TTC549 (cell line): ENCODE data around the gene WIZ.
"Not testable (repeated sequence)": the region's sequence is repeated elsewhere in the genome, so short reads cannot be mapped to it uniquely, and the experiment has no call there.

Source experiments
- FAIRE-seq: peaks from 2 replicates; lab custom pipeline; 2012; peaks lifted over from hg19 to GRCh38; lab: Jason Lieb, UNC

Gene WIZ

DNA sequence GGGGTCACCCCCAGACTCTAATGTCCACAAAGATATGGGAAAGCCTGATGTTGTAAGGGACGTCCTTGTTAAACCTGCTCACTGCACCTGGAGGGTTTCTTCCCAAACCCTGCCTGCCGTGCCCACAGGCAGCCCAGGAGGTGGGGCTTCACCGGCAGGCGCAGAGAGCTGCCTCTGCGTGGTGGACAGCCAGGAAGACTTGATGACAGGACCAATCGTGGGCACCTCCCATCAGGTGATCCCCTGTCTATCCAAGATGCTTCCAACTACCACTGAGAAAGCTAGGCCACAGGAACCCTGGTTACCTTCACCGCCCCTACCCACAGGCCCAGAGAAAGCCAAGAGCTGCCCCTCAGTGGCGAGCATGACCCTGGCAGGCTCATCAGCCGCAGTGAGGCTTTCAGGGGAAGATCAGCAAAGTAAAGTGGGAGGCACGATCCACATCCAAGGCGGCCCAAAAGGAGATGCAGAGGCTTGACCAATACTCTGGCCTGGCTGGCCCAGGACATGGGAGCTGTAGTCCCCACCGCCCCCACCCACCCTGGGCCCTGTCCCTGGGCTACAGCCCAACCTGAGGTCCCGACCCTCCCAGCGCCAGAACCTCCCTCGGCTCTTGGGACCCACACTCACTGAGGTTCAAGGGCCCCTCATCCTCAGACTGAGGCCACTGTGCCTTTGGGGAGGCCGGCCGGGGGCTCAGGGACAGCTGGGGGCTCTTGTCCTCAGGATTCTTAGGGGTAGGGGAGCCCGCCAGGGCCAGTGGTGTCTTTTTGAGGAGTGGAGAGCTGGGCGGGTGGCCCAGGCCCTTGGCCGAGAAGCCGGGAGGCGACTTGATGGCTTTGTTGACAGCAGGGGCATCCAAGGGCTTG is 20.6 kb downstream of the WIZ start:
- no peak for FAIRE-seq

DNA sequence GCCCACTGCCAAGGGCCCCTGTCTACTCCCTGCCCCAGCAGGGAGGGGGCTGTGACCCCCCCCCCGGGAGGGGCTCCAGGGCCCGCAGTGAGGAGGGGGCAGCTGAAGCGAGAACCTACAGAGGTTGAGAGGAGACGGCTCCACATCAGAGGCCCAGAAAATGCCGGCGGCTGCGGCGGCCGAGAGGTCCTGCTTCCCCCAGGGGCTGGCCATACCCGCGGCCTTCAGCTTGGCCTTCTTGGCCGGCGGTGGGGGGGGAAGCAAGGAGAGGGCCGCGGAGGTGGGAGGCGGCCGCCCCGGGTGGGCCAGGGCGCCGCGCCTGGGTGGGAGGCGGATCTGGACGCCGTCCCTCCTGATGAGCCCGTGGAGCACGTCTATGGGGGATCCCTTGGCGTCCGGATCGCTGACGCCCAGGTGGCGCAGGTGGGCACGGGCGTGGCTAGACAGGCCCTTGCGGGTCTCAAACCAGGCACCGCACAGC is 21.7 kb downstream of the WIZ start:
- no peak for FAIRE-seq

DNA sequence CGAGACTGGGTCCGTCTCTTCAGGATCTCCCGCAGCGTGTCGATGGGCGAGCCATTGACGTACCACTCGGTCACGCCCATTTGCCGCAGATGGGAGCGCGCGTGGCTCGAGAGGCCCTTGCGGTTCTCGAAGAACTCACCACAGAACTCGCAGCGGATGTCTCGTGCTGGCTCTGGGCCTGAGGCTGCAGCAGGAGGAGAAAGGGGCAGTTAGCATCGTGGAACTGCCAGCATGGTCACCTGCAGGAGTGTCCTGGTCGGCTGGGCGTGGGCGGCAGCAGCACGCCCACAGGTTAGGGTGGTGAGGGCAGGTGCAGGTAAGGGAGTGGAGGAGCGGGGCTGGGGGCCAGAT is 22.4 kb downstream of the WIZ start:
- FAIRE-seq, result no peak

DNA sequence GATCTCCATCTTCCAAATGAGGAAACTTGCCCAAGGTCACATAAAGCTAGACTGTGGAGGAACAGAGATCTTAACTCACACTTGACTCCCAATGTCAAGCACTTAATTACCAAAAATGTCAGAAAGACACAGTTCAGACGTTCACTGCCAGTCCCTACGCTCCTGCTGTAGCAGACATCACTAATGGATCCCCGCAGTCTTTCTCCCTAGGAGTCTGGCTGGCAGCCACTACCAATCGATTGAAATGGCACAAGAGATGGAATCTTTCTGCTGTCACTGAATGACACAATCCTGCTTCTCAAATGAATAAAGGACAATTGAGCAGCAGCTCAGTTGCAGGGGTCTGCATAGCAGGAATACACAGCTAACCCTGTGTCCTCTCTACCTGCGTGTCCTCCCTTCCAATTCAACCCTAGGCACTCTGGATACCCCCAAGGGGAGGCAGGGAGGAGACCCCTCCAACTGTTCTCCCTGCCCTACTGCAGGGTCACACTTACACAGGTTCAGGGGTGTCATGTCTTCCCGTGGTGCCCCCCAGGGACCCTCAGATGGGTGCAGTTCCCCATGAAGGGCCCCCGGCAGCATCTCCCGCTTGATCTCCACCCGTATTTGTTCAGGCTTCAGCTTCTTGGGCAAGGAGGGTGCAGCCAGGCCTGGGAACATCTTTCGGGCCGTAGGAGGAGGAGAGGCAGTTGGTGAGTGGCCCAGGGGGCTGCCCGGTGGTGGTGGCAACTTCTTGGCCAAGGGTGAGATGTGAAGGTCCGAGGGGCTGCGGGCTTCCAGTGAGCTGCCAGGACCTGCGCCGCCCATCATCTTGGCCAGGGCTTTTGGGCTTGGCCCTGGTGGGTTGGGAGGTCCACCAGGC is 23.0 kb downstream of the WIZ start:
- FAIRE-seq, result no peak

DNA sequence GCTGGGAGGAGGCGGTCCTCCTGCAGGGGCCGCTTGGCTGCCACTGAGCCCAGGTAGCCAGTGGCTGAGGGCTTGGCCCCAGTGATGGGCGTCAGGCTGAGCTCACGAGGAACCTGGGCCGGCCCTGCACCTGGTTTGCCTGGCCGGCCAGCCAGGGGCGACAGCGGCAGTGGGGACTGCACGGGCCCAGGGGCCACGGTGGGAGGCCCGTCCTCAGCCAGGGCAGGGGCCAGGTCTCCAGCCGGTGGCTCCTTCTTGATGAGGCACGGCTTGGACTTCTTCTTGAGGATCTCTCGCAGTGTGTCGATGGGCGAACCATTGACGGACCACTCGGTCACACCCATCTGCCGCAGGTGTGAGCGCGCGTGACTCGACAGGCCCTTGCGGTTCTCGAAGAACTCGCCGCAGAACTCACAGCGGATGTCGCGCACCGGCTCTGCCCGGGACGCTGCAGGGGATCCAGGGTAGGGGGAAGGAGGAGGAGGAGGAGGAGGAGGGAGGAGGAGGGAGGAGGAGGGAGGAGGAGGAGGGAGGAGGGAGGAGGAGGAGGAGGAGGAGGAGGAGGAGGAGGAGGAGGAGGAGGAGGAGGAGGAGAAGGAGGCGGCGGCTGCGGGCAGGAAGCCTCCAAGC is 24.3 kb downstream of the WIZ start:
- no peak for FAIRE-seq

DNA sequence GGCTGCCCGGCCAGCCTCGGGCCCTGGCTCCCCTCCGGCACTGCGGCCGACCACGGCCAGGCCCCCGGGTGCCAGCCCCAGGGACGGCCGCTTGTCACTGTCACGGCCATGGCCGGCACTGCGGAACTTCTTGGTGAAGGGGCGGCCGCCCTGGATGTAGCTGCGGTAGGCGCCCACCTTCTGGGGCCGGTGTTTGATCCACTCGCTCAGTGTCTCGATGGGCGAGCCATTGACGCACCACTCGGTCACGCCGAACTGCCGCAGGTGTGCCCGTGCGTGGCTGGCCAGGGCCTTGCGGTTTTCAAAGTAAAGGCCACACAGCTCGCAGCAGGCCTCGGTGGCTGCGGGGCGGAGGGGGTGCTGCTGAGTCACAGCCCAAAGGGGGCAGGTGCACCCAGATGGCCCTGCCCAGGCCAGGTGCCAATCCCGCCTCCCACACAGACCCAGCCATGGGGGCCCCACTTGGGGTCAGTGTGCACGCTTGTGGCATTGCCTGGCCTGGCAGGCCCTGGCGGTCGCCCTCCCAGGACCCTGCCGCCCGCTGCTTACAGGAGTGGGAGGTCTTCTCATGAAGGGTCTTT is 25.0 kb downstream of the WIZ start:
- no peak for FAIRE-seq

DNA sequence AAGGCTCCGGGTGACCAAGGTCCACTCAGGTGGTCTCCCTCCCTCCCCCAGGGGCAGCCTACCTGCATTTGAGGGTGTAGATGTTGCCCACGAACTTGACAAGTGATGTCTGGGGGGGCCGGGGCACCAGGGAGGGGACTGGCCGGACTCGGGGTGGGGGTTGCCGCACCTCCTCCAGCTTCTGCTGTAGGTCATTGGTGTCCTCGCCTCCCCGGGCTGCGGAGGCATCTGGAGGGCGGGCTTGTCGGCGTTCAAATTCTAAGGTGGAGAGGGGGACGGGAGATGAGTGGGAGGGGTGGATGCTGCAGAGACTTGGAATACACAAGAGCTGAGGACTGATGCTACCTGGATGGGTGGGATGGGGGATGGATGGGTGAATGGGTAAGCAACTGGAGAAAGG is 25.6 kb downstream of the WIZ start:
- FAIRE-seq, result no peak

DNA sequence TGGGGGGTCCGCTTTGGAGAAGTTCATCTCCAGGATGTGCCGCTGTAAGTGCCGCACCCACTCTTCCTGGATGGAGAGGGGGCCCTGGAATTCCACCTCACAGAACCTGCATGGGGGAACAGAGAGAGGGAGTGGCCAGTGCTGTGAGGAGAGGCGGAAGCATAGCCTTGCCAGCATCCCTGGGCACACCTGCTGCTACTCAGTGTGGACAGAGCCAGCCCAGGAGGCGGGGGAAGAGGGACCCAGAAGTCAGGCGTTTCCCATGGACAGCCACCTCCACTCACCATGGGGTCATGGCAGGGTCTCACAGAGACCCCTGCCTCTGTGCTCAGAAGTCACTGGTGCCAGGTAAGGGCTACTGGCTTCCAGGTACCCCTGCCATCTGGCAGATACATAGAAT is 26.6 kb downstream of the WIZ start:
- FAIRE-seq, result no peak

DNA sequence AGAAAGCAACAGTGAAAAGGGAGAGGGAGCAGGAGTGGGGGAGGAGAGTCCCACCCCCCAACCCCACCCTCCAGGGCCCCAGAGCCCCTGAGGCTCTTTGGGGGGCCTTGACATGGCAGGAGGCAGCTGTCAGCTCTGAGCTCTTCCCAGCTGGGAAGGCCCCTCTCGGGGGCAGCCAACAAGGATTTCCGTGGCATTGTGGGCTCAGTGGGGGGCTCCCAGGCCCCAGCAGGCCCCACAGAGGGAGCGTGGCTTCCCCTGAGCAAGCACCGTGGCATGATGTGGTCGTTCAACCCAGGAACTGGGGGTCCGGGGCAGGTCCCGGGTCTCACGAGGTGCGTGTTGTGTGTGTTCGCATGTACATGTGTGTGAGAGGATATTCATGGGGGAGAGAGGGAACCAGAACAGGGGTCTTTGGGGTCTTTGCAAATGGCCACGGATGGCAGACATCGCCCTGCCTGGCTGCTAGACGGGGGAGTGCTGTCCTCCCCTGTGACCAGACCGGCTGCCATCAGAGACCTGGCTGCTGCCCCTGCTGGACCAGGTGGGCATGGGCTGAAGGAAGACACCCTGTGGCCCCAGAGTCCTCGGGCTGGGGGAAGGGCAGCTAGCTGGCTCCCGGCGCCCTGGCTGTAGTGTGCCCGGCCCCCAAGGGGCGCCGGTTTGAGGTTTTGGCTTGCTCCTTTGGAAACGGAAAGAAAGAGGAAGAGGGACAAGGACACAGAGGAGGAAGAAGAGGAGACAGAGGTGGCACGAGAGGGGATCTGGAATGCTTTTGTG is 27.3 kb downstream of the WIZ start:
- FAIRE-seq, result no peak

DNA sequence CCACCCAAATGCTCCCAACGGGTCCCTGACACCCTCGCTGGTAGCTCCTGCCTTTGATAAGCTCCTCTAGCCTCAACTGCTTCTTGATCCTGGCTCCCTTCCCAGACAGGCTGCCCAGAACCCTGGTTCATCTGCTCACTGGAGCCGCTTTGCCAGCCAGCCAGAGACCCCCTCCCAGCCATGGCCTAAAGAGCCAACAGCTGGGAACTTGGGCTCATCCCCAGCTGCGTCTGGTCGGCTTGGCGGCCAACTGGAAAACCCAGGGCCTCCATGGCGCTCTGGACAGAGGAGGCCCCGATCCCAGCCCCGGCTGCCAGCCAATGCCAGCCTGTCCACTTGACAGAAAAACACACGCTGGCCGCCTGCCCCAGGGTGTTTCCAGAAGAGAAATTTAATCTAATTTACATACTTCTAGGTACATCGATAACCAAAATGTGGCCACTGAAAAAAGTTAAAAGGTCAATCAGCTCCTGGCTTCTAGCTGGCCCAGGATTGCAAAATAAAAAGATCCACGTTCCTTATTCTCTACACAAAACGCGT is 28.0 kb downstream of the WIZ start:
- no peak for FAIRE-seq

DNA sequence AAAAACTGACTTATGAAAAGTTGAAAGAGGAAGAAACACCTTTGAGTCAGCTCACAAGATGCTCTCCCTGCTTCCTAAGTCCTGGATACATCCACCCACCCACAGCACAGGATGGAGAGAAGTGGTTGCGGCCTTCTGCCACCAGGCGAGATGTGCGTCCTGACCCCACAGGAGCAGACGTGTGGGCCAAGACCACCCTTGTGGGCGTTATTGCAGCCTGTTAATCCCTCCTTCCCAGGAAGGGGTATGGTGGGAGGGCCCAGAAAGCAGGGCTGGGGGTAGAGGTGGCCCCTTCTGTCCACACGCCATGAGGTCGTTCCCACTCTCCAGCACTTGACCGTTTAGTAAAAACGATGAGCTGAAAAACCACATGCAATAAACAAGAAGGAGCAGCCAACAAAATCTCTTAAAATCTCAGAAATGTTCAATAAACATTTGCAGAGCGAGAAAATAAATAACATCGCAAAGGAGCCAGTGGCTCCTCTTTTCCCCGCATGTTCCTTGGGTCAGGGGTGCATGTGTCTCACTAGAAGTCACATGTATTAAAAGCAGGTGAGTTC is 28.5 kb downstream of the WIZ start:
- FAIRE-seq, result no peak

DNA sequence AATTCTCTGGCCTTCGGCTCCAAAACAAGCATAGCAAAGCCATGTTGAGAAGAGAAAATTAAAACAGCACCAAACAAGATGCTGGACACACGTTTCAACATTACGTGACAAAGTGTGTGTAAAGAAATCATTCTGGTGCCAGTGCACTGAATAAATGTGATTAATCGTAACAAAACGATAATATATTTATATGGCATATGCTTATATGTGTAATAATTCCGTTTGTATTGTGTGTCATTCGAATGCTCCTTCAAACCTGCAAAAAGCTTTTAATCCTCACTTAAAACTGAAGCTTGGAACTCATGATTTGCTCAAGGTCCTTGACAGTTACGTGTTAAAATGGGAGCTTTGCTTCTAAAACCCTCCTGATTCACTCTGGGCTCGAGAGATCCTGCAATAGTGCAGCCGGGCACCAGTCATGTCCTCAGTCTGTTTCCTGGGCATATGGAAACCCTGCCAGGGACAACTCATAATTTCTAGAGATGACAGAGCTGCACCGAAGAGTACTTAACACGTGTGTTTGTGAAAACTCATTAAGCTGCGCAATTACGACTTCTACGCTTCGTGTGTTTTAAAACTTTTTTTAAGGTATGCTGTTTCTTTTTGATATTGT is 30.2 kb downstream of the WIZ start:
- no peak for FAIRE-seq

DNA sequence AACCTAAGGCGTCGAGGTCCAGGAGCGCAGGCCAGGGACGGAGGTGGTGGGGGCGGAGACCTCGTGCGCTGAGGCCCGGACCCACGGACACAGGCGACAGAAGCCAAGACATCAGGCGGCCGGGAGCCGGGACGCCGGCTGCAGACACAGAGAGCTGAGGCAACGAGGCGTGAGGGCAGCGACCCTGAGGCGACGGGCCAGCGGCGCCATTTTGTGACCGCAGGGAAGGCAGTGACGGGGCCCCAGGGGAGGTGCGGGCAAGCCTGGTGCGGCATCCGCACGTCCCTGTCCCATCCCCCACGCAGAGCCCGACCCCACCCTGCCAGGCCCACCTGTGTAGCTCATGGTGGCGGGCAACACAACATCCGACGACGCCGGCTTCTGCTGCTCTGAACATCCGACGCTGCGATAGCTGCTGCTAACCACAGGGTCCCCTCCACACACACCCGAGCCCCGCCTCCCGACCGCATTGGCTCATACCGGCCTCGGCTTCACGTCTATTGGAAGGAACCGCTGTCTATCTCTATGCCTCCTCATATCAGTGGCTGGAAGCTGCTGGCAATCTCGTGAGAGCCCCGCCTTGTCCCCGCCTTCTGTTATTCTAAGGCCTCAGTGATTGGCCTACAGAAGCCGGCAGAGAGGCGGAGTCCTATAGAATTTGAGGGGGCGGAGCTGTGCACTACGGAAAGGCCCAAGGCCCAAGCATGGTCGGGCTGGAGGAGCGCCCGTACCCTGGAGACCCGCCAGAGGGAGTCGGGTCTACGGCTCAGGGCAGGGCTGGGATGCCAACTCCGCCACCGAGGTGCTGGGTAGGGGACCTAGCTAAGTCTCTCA is 31.0 kb downstream of the WIZ start, which contains the start of gene AKAP8L:
TSS of gene AKAP8L (minus strand) at position 410 of the 834 bp plus-strand sequence. CDS start at position 345, 65 bp downstream.
- peak; percentile 94 for FAIRE-seq

DNA sequence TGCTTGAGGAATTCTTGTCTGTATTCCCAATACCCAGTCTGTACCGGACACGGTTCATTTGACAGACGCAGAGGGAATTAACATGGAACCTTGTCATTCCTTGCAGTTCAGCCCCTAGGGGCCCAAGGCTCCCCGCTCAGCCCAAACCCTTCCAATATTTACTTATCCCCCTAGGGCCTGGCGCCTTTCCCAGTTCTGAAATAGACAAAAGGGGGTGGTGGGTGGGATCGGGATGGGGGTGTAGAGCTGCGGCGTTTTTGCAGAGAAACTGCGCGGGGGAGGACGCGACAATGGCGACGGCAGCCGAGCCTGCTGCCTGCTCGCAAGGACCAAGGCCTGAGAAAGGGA is 31.6 kb downstream of the WIZ start:
- no peak for FAIRE-seq

DNA sequence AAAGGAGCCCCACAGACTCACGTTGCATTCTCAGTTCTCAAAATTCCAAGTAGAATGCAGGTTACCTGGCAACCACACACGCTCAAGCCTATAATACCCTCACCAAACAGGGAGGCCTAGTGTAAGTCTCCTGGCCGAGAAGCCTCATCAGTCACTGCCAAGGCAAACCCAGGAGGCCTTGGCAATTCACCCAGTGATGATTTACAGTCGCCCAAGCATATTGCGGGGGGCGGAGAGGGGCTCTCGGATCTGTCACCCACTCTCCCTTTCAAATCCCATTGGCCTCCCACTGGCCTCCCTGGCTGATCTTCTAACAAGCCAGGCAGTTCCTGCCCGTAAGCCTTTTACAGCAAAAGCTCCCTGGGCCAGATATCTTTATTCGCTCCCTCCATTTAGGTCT is 32.1 kb downstream of the WIZ start:
- no peak for FAIRE-seq

DNA sequence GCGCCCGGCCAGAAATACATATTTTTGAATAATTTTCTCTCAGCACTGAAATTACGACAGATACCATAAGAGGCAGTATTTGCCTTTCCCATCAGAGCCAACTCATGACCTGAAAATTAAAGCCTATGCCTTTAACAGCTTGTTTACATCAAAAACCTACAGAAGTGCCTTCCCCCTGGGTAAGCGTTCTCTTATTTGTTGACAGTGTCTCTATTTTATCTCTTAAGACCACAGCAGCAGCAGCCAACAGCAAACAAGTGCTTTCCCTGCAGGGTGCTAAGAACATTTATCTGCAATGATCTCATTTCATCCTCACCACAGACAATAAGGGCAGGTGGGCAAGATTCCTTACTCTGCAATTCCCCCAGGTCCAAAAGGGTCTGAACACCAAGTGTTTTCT is 36.9 kb downstream of the WIZ start:
- no peak for FAIRE-seq

DNA sequence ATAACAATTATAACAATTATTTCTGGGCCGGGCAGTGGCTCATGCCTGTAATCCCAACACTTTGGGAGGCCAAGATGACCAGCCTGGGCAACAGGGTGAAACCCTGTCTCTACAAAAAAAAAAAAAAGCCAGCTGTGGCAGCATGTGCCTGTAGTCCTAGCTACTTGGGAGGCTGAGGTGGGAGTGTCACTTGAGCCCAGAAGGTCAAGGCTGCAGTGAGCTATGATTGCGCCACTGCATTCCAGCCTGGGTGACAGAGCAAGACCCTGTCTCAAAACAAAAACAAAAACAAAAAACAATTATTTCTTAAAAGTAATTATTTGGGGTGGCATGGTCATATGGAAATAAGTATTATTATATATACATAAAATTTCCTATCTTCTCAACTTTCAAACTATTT is 38.4 kb downstream of the WIZ start:
- not testable (repeated sequence) for FAIRE-seq

DNA sequence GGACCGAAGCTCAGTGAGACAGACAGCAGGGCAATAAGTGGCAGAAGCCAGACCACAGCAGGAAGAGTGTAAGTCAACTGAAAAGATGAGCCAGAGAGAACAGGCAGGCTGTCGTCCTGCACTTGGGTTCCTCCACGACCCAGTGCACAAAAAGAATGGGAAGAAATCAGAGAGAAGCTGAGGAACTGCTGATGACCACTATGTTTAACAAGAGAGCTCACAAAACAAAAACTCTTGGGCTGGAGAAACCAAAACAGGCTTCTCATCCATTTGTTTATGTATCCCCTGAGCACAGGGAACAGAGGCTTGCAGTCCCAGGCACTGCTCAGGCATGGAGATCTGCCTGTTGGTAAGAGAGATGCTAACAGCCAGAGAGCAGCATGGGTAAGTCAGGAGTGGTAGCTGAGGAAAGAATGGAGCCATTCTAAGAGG is 45.0 kb downstream of the WIZ start:
- no peak for FAIRE-seq

DNA sequence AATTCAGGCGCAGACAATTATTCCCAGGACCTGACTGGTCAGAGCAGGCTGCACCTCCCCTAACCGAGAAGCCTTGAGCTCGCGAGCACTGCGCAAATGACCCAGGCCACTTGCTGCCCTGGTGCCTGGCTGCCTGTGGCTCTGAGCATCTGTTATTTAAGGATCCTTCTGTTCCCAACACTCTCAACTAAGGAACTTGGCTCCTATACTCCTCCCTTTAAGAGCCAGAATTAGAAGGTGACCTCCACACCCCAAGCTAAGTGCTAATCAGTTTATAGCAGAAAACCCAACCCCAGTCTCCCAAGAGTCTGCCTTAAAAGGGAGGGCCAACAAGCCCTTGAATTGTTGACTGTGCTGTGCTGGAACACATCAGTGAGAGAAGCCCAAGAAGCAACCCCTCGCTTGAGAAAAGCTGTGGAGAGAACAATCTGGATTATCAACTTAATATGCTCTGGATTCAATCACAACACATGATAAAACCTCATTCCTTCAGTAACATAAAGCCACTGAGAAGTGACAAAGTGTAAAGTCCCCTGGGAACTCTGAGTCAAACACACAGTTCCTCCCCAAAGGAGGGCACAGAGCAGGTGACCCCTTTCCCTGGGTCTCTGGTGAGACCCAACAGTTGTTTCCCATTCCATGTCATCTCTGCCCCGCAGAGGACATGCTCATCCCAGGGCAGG is 45.5 kb downstream of the WIZ start:
- no peak for FAIRE-seq
